ENCODE measurements around the gene CDC25A.

GRCh38 chr3:48151807-48152427 lies 36.3 kb downstream of the CDC25A start:
- TF ChIP-seq CTCF (IDR thresholded peaks at IDR 0.05) (no peak), EZH2phosphoT487 (IDR thresholded peaks at IDR 0.05) (no peak), EZH2 (IDR thresholded peaks at IDR 0.05) (no peak)

Measured in neural progenitor cell (in vitro differentiated cells).